Activated CD4-positive, alpha-beta T cell treated with anti-CD3 and anti-CD28 coated beads, Interleukin-2, amount 10 ng/mL, durations not matched to agents 7 days and 5 days (primary cell): ENCODE data around the gene ATF3. TPM values are rescaled to one million over a fixed set of nuclear protein-coding genes. Genes with fewer than 3 reads are reported as not detected.
"Not testable (repeated sequence)": the region's sequence is repeated elsewhere in the genome, so short reads cannot be mapped to it uniquely, and the experiment has no call there.

Experiments used
- CTCF ChIA-PET: fragments of 350-600 bp; sonication (Branson Sonifier 250); formaldehyde crosslinking; loops from one replicate; lab custom pipeline; 2021; ENCODE audit warnings: antibody characterized with exemption; lab: Charles Lee
- POLR2A ChIA-PET: fragments of 350-600 bp; sonication (Branson Sonifier 250); formaldehyde crosslinking; loops from one replicate; lab custom pipeline; 2021; ENCODE audit warnings: antibody characterized with exemption; lab: Charles Lee
- DNase-seq: peaks from one replicate; pipeline ENCODE4 v3.0.0-alpha.2; 2020
- H3K27ac Mint-ChIP-seq: one replicate; pipeline ENCODE4 v1.8.0; 2021; ENCODE audit warnings: mild to moderate bottlenecking, moderate library complexity, mixed read lengths
- H3K27me3 Mint-ChIP-seq: one replicate; pipeline ENCODE4 v1.8.0; 2021; ENCODE audit warnings: mixed read lengths
- H3K36me3 Mint-ChIP-seq: one replicate; pipeline ENCODE4 v1.8.0; 2021; ENCODE audit warnings: low read depth, mixed read lengths
- H3K4me1 Mint-ChIP-seq: one replicate; pipeline ENCODE4 v1.8.0; 2021; ENCODE audit warnings: mixed read lengths
- H3K4me3 Mint-ChIP-seq: one replicate; pipeline ENCODE4 v1.8.0; 2021; ENCODE audit warnings: mild to moderate bottlenecking, moderate library complexity, mixed read lengths
- H3K9me3 Mint-ChIP-seq: one replicate; pipeline ENCODE4 v1.8.0; 2021; ENCODE audit warnings: mixed read lengths
- total RNA-seq, 2 experiments: library from RNA; stranded (reverse); gene quantifications; one replicate each; pipeline ENCODE4 v1.2.3, GENCODE V29; 2021

ATF3 gene
- total RNA-seq, 2 experiments from 2014 or later = 10.0 to 13.0 TPM

DNA sequence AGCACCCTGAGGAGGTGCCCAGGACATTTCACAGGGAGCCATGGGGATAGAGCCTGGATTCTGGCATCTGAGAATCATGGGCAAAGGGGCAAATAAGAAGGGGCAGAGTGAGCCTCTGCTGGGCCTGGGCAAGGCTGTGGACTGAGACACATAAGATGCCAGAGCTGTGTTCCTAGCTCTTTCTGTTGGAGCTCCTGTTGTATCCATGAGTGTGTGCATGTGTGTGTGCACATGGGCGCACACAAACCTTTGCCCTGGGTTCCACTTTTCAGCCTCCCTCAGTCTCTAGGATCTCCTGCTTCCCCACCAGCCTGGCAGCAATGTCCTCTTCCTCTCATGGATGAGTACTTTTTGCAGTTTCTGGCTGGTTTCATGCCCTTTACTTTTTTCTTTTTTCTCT lies 44.0 kb downstream of the ATF3 start:
- POLR2A ChIA-PET = no interaction called here
- H3K9me3 Mint-ChIP-seq = no peaks in the 10 kb centered on the region
- DNase-seq = no peak
- CTCF ChIA-PET = interaction anchor here (0.6 to 2.6 kb wide), 3 partner anchors 10 to 28 kb away, joined by 4 to 7 read pairs (median 5); no protein-coding TSS in a partner anchor
- H3K27me3 Mint-ChIP-seq = peaks cover 12% of the 10 kb centered on the region
- H3K4me3 Mint-ChIP-seq = no peak overlapping the region
- H3K4me1 Mint-ChIP-seq = peaks cover 1% of the 10 kb centered on the region
- H3K36me3 Mint-ChIP-seq = no peaks in the 10 kb centered on the region
- no peak overlapping the region for H3K27ac Mint-ChIP-seq

DNA sequence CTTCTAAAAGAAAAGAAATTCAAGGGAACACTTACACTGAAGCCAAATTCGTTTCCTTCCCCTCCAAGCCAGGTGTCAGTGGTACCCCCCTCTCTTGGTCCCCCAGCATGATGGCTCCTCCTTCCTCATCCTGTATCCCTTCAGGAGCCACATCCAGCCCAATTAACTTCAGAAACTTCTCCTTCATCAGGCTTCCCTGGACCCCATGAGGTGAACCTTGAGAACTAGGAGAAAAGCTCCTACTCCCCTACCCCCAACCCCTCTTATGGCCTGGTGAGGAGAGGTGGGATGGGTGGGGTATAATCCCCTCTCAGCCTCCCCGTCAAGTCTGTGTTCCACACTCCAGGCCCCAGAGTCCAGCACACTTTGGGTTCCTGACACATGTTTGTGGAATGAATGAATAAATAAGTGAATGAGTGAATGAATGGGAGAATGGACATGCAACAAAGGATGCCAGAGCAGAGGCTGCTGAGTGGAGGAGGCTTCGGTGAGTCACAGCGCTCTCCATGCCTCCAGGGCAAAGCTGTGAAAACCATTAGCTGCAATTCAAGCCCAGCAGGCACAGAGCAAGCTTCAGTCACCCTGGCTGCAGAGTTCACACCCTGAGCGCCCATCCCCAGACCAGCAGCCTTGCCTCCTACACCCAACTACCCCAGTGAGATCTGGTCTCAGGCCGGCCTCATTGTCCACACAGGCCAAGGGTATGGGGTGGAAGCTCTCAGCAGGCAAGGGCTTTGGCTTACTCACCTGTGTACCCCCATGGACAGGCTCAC lies 47.3 kb downstream of the ATF3 start:
- Mint-ChIP-seq H3K27ac (no peak overlapping the region), H3K4me3 (no peak overlapping the region), H3K36me3 (no peaks in the 10 kb centered on the region), H3K27me3 (peaks cover 18% of the 10 kb centered on the region), H3K9me3 (no peaks in the 10 kb centered on the region), H3K4me1 (peaks cover 1% of the 10 kb centered on the region)
- ChIA-PET POLR2A (no interaction called here), CTCF (interaction anchor here (0.6 to 2.6 kb wide), 2 partner anchors 9 to 164 kb away, joined by 3 to 14 read pairs; no protein-coding TSS in a partner anchor)
- no peak for DNase-seq

DNA sequence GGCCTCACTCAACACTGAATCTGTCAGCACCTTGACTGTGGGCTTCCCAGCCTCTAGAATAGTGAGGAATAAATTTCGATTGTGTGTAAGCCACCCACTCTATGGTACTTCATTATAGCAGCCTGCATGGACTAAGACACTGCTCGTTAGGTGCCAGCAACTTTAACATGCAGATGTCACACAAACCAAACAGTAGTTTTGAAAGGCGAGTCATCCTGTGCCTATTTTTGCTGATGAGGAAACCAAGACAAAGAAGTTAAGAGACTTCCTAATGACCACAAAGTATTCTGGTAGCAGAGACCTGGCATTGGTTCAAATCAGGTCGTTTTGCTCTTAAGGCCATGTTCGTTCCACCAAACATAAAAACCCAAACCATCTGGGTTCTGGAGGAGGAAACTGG lies 48.2 kb downstream of the ATF3 start:
- peaks cover 25% of the 10 kb centered on the region for H3K27me3 Mint-ChIP-seq
- H3K9me3 Mint-ChIP-seq = no peaks in the 10 kb centered on the region
- ChIA-PET POLR2A (no interaction called here), CTCF (interaction anchor here (2.6 kb wide), 1 partner anchor 8 kb away, joined by 14 read pairs; no protein-coding TSS in a partner anchor)
- no peak overlapping the region for H3K27ac Mint-ChIP-seq
- H3K36me3 Mint-ChIP-seq = no peaks in the 10 kb centered on the region
- peaks cover 1% of the 10 kb centered on the region for H3K4me1 Mint-ChIP-seq
- DNase-seq = no peak
- H3K4me3 Mint-ChIP-seq = no peak overlapping the region

DNA sequence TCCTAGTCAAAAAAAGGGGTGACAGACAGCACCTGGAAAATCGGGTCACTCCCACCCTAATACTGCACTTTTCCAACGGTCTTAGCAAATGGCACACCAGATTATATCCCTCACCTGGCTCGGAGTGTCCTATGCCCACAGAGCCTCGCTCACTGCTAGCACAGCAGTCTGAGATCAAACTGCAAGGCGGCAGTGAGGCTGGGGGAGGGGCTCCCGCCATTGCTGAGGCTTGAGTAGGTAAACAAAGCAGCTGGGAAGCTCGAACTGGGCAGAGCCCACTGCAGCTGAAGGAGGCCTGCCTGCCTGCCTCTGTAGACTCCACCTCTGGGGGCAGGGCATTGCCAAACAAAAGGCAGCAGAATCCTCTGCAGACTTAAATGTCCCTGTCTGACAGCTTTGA lies 49.7 kb downstream of the ATF3 start:
- DNase-seq, H3K4me3 Mint-ChIP-seq, H3K27ac Mint-ChIP-seq, H3K36me3 Mint-ChIP-seq, POLR2A ChIA-PET, H3K4me1 Mint-ChIP-seq, H3K9me3 Mint-ChIP-seq: not testable (repeated sequence)
- CTCF ChIA-PET = interaction anchor here (0.9 kb wide), 1 partner anchor 10 kb away, joined by 4 read pairs; no protein-coding TSS in a partner anchor
- peaks cover 33% of the 10 kb centered on the region for H3K27me3 Mint-ChIP-seq

DNA sequence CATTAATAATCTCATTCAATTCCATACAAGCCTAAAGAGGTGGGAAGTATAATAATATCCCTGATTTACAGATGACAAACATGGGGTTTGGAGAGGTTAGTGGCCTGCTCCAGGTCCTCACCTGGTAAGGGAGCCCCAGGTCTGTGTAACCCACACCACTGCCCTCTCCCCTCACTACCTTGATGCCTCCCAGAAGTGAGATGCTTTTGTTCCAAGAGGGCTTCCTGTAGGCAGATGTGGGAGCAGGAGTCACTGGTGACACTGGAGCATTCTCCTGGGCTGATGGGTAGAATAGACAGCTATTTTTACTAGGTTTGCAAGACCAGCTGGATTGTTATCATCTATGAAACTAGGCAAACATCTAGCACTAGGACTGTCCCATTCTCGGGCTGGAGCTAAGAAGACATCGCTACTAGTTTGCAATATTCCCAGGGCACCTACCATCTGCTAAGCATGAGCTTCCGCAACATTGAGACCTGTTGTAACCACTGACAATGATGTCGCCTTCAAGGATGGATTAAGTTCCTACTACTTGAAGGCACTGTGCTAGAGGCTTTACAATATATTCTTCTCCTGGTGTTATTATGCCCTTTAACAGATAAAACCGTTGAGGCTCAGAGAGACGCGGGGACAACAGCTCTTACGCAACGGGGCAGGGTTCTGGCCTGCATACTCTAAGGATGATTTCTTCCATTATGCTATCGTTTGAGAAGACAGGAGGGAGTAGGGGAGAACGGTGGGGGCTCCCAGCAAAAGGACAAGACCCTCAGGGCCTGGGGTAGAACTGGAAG lies 56.0 kb downstream of the ATF3 start:
- Mint-ChIP-seq H3K9me3 (no peaks in the 10 kb centered on the region), H3K4me3 (no peak overlapping the region), H3K27ac (no peak overlapping the region), H3K36me3 (no peaks in the 10 kb centered on the region), H3K4me1 (peaks cover 18% of the 10 kb centered on the region), H3K27me3 (peaks cover 23% of the 10 kb centered on the region)
- POLR2A ChIA-PET = no interaction called here
- CTCF ChIA-PET = interaction anchor here (0.5 to 2.8 kb wide), 52 partner anchors 9 to 670 kb away, joined by 3 to 45 read pairs (median 4); partner anchors contain the start of genes ATF3, BATF3, NSL1 and TATDN3
- no peak for DNase-seq

DNA sequence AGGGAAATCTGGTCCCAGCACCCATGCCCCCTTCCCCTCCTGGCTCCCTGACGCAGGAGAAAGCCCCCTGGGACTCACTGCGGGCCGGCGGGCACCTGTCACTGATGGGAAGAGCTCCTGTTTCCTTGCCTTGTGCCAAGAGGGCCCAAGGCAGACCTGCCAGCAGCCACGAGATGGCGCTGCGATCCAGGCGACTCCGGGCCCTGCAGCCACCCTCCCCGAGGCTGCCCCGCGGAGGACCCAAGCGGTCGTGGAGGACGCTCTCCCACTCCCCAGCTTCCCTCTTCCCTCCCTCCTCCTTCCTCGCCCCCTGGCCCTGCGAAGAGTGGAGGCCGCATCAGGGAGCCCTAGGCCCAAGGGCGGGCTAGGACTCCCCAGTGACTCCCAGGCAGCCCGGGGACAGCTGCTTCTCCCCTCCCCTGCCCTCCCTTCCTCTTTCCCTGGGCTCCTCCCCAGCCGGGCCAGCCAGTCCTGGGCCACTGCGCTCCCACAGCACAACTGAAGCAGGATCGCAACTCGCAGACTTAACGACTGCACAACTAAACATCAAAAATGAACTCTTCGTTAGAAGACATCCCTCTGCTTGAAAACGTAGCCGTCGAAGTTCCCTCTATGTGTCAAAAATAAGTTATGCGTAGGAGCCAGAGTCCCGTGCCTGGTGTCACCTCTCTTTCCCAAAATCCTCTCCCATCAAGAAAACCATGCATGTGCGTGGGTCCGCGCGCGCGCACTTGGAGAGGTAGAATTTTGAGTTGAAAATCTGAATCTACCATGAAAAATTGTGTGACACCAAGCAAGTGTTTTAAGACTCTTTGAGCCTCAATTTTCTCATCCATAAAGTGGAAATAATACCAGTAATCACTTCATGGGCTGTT lies 56.9 kb downstream of the ATF3 start:
- ChIA-PET POLR2A (interaction anchor here (0.6 kb wide), 1 partner anchor 62 kb away, joined by 4 read pairs; no protein-coding TSS in a partner anchor), CTCF (interaction anchor here (0.5 to 2.8 kb wide), 52 partner anchors 10 to 671 kb away, joined by 3 to 45 read pairs (median 4); partner anchors contain the start of genes ATF3, BATF3, NSL1 and TATDN3)
- DNase-seq = peak; percentile 80
- Mint-ChIP-seq H3K4me1 (peaks cover 22% of the 10 kb centered on the region), H3K36me3 (no peaks in the 10 kb centered on the region), H3K4me3 (peak overlapping the region; percentile 74), H3K9me3 (no peaks in the 10 kb centered on the region), H3K27me3 (peaks cover 20% of the 10 kb centered on the region), H3K27ac (peak overlapping the region; percentile 74)

DNA sequence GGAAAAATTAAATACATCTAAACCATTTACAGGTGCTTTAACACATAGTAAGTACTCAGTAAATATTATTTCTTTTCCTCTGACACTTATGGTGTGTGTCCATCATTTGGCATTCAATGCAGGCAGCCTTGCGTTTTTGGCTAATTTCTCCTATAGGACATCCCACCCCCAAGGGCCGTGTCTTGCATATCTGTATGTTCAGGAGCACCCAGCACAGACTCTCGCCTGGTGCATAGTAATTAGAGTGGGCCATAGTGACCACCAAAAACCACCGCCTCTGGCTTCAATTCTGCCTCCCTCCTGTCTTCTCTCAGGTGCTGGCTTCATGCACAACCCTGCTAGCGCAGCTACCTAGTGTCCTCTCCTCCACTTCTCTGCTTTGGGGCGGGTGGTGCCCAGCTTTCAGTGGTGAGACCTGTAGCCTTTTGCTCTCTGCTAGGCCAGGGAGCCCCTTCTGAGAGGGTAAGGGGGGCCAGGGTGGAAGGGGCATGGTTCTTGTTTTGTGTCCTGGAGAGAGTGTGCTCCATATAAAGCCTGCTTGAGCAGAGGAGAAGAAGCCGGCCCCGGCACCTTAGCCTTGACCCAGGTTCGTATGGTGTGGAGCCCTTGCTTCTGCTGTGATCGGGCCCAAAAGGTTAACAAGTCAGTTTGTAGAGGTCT lies 57.7 kb downstream of the ATF3 start:
- Mint-ChIP-seq H3K36me3 (no peaks in the 10 kb centered on the region), H3K9me3 (no peaks in the 10 kb centered on the region), H3K27ac (no peak overlapping the region), H3K4me1 (peaks cover 25% of the 10 kb centered on the region), H3K4me3 (no peak overlapping the region), H3K27me3 (peaks cover 18% of the 10 kb centered on the region)
- POLR2A ChIA-PET = no interaction called here
- no peak for DNase-seq
- CTCF ChIA-PET = interaction anchor here (1.0 to 2.8 kb wide), 21 partner anchors 10 to 328 kb away, joined by 3 to 45 read pairs (median 9); partner anchors contain the start of gene BATF3

DNA sequence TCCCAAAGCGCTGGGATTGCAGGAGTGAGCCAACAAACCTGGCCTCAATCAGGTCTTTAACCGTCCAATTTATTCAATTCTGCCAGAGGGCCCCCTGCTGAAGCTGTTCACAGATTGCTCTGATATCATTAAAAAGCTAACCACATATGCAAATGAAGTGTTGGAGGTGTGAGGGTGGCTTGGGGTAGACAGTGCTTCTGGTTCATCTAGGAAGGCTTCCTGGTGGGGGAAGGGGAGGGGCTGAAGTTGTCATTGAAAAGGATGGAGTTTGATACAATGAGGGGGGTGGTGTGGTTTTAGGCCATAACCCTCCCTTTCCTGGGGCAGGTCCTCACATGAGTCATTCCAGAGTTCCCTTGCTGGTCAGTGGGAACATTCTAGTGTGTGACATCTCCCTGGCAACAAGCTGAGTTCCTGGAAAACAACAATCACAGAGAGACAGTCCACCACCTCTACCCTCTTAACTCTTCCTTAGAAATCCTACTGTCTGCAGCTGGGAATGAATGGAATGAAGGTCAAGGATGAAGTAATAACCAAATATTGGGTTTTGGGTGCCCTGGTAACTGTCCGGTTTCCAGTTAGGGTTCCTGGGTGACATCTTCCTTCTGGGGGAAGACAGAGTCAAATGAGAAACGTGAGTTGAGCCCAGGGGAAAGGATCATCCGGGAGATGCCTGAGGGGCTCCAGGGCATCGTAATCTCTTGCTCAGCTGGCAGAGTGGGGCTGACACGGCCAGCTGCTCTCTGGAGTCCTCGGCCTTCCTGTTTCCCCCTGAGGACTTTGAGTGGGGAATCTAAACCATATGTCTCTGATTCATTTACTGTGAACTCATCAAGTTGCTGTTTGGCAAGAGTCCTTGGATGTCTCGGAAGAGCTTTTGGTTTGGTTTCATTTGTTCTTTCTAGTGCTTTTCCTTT lies 58.9 kb downstream of the ATF3 start:
- Mint-ChIP-seq H3K4me1 (peaks cover 33% of the 10 kb centered on the region), H3K27me3 (peaks cover 12% of the 10 kb centered on the region), H3K36me3 (no peaks in the 10 kb centered on the region), H3K4me3 (no peak overlapping the region), H3K27ac (no peak overlapping the region), H3K9me3 (no peaks in the 10 kb centered on the region)
- ChIA-PET CTCF (interaction anchor here (0.5 to 2.5 kb wide), 15 partner anchors 10 to 331 kb away, joined by 3 to 11 read pairs (median 4); no protein-coding TSS in a partner anchor), POLR2A (no interaction called here)
- no peak for DNase-seq

DNA sequence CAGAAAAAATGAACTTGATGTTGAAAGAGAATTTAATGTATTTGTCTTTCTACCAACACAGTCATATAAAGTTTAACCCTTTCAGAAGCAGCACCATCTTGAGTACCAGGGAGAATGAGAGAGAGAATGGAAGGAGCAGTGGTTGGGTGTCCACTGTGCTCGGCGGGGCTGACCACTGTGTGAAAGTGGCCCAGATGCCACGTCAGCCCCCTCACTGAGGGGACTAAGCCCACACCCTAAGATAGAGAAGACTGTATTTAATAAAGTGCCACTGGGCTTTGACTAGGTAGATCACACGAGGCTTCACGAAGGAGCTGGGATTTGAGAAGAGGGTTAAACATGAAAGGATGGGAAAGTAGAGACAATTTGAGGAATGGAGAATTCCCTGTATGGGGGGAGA lies 59.9 kb downstream of the ATF3 start:
- Mint-ChIP-seq H3K36me3 (no peaks in the 10 kb centered on the region), H3K27me3 (peaks cover 11% of the 10 kb centered on the region), H3K9me3 (no peaks in the 10 kb centered on the region), H3K4me1 (peaks cover 33% of the 10 kb centered on the region), H3K27ac (no peak overlapping the region), H3K4me3 (no peak overlapping the region)
- ChIA-PET CTCF (interaction anchor here (1.0 to 2.5 kb wide), 11 partner anchors 10 to 191 kb away, joined by 3 to 11 read pairs (median 5); no protein-coding TSS in a partner anchor), POLR2A (no interaction called here)
- DNase-seq = no peak

DNA sequence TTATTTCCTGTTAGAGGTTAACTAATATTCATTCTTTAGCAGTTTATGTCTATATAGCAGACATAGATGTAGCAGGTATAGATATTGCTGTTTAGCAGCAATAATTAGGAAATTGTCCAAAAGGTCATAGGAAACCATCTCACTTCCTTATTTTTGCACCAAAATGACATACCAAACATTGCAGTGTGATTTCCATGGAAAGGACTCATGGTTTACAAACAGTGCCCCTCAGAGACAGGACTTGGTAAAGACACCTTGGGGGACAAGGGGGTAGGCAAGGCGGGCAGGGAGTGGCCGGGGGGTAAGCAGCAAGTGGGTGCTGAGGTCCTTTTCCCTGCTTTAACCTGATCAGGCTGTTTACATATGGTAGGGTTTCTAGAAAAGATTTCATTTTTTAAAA lies 60.5 kb downstream of the ATF3 start:
- DNase-seq = no peak
- H3K9me3 Mint-ChIP-seq = no peaks in the 10 kb centered on the region
- ChIA-PET POLR2A (no interaction called here), CTCF (interaction anchor here (1.6 to 2.5 kb wide), 5 partner anchors 9 to 192 kb away, joined by 4 to 11 read pairs (median 8); no protein-coding TSS in a partner anchor)
- H3K4me3 Mint-ChIP-seq = no peak overlapping the region
- H3K4me1 Mint-ChIP-seq = peaks cover 33% of the 10 kb centered on the region
- peaks cover 11% of the 10 kb centered on the region for H3K27me3 Mint-ChIP-seq
- no peaks in the 10 kb centered on the region for H3K36me3 Mint-ChIP-seq
- no peak overlapping the region for H3K27ac Mint-ChIP-seq

DNA sequence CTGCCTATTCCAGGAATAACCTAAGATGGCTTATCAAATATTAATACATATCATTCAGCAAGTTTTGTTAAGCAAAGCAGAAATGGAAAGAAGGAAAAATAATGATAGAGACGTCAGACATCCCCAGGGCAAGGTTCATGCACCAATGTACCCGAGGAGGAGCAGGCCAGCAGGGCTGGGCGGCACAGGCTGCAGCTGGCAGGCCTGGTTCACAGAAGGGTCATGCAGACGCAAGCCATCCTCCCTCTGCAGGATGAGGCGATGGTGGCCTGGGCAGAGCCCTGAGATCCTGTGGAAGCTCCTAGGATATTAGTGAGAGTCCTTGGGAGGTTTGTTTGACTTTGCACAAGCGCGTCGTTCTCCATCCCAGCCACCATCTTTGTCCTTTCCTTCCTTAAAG lies 61.0 kb downstream of the ATF3 start:
- H3K9me3 Mint-ChIP-seq = no peaks in the 10 kb centered on the region
- DNase-seq = no peak
- H3K27me3 Mint-ChIP-seq = peaks cover 11% of the 10 kb centered on the region
- ChIA-PET CTCF (no interaction called here), POLR2A (no interaction called here)
- peaks cover 33% of the 10 kb centered on the region for H3K4me1 Mint-ChIP-seq
- no peaks in the 10 kb centered on the region for H3K36me3 Mint-ChIP-seq
- no peak overlapping the region for H3K27ac Mint-ChIP-seq
- H3K4me3 Mint-ChIP-seq = no peak overlapping the region
